HG03108 (cell line): ENCODE data around the gene SLC1A3.

Experiments
- ATAC-seq: cut with Tn5 transposase; IDR thresholded peaks from one replicate; pipeline ENCODE4 v1.9.1; 2021; ENCODE audit warnings: moderate library complexity; ENCODE audit not compliant: unreplicated experiment

The SLC1A3 gene

DNA sequence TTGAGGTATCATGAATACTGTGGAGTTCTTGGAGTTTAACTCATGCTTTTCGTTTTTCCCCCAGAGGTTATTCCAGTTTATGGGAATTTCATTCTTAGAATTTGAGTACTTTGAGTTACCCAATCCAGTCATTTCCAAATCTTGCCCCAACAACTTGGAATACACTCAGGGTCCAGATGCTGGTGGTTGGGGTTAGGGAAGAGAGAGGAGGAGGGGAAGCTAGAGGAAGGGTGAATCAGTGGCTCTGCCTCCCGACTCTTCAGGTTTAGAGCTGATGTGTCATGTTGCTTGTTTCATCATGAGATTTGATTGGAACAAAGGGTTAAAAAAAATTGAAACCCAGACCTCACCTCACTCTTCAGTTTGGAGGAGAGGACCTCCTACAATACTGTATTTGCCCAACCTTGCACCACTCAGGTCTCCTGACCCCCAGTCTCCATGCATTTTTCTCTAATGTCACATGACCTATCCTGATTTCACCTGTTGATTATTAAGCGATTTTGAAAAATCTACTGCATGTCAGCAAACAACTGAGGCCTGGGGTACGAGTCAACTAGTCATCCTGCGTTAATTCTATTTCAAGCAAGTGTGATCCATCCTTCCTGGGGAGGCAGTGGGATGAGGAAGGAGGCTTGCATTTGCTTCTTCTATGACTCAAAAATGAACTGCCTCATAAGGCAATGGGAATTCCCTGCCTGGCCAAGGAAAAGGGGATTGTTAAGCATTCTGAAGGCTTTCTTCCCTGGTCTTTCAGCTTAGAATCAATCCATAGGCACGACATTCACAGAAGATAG lies 6.2 kb upstream of the SLC1A3 start:
- ATAC-seq, result no peak

DNA sequence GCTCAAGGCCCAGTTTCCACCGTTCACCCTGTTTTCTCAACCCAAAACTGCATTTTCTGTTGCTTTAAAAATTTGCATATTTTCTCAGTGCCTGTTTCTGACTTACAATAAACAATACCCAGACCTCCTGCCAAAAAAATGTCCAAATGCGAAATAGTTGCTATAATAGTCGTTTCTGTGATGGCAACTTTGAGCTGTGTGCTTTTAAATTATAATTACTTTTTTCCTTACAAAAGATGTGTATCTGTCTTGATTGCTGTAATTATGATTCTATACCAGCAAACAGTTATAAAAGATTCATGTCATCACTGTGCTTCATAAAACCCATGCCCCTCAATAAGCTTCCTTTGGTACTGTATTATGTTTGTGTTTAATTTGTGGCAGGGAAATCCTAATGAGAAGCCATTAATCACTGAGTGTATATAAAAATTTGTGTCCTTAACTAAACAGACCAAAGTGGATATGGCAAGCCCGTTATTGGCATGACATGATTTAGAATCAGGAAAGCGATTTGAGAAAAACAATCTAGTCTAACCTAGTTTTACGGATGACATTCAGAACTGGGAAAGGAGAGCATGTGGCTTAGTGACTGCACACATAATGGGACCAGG lies 5.4 kb upstream of the SLC1A3 start:
- no peak for ATAC-seq

GRCh38 chr5:36602704-36603321 lies 3.6 kb upstream of the SLC1A3 start:
- ATAC-seq, result no peak

- ATAC-seq, result no peak
Measured at GRCh38 chr5:36605241-36605640, 1.2 kb upstream of the SLC1A3 start.

GRCh38 chr5:36606036-36606427 lies 374 bp upstream of the SLC1A3 start:
- ATAC-seq, result no peak

DNA sequence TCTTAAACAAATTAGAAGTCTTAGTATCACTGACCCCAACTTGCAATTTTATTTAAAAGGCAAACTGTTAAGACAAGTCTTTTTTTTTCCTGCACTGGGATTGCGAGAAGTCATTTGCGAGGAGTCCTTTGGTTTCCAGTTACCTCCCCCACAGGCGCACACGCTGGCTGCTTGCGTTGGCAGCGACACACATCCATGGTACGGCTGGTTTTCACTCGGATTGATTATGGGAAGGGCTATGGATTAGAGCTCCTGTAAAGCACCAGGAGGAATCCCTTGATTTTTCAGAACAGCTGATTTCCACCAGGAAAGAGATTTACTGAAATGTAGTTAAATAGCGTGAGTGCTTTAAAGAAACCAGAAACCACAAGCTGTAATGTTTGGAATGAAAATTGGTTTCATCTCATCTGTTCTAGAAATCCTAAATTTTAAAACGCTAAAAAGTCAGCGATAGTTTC lies 737 bp downstream of the SLC1A3 start:
- ATAC-seq, result no peak

- no peak for ATAC-seq
Measured at GRCh38 chr5:36607838-36608783, 1.7 kb downstream of the SLC1A3 start.

GRCh38 chr5:36610621-36611020 lies 4.2 kb downstream of the SLC1A3 start:
- ATAC-seq, result no peak

- ATAC-seq, result no peak
Measured at GRCh38 chr5:36611520-36612274, 5.3 kb downstream of the SLC1A3 start.

DNA sequence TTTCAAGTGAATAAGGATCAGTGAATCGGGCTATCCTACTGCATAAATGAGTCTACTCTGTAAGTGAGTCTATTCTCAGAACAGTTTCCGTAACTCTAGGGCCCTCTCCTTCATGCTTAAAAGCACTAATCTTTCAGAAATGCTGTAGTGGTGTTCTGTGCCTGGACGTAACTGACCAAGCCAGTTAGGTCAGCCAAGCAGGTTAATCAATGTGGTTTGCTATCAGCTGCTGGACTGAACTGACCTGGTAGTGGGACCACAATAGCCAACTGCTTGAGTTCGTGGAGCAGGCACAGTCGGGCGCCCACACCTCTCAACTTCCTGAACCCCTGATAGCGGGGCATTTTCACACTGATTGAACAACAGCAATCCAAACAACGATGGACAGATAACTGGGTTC lies 6.8 kb downstream of the SLC1A3 start:
- no peak for ATAC-seq

DNA sequence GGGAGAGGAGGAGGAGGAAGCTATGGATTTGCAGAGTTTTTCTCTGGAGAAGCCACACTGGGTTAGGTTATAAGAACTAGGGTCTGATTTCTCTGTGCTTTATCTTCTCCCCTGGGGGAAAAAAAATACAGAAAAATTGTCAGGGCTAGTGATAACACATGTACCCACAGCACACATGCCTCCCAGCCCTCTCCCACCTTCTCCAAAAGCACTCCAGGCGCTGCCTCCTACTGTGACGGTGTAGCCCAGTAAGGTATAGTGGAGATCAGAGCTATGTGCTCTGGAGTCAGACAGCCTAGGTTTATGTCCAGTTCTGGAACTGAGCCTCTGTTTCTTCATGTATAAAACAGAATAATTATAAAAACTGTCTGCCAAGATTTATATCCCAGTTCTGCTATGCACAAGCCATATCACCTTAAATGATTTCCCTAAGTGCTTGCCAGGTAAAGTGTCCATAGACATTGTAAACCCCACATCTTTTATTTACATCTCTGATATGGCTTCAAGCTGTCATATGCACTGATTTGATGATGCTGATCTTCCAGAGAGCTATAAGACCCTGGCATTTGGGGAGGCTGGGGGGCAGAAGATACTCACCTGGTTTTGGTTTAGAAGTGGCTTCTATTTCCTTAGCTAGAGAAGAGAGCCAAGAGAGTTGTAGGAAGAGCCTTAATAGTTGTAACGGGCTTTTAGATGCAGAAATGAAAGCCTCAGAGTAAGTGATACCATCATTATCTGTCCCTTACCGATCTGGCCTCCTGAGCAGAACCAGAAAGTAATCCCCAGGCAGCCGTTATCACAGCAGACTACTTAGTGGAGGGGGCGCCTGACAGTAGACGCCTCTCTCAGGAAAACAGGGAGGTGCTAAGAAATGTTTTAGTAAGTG lies 7.6 kb downstream of the SLC1A3 start:
- no peak for ATAC-seq

GRCh38 chr5:36614657-36615308 lies 8.4 kb downstream of the SLC1A3 start:
- ATAC-seq, result no peak

GRCh38 chr5:36619012-36619635 lies 12.7 kb downstream of the SLC1A3 start:
- ATAC-seq, result no peak

GRCh38 chr5:36621985-36622384 lies 15.6 kb downstream of the SLC1A3 start:
- no peak for ATAC-seq

GRCh38 chr5:36623832-36624231 lies 17.4 kb downstream of the SLC1A3 start:
- no peak for ATAC-seq

- no peak for ATAC-seq
Measured at GRCh38 chr5:36624277-36624676, 17.9 kb downstream of the SLC1A3 start.

GRCh38 chr5:36628695-36629094 lies 22.3 kb downstream of the SLC1A3 start:
- no peak for ATAC-seq

DNA sequence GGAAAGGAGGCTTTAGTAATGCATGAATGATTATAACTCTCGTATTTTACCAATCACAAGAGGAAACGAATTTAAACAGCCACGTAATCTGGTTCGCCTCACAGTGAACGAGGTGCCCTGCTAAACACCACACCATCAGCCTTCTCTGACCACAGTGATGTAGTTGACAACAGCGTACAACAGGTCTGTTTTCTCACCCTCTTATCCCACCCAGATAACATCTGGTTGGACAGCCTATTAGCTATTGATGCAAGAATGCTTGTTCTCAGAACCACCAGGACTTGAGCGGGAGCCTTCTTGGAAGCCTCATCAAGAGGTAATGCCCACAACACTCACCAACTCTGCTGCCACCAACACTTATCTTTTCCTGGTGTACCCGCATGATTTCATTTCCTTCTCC lies 23.3 kb downstream of the SLC1A3 start:
- no peak for ATAC-seq
